K562 (cell line): ENCODE data around the gene HDAC5. TPM values are rescaled to one million over a fixed set of nuclear protein-coding genes. Genes with fewer than 3 reads are reported as not detected.

ENCODE experiments used
- CBX8 ChIP-seq: fragments of 200-600 bp; sonication (generic); IDR thresholded peaks from 2 replicates; pipeline ENCODE4 v1.6.1; 2012; ENCODE audit warnings: borderline replicate concordance, mixed run types, low read depth, mild to moderate bottlenecking, moderate library complexity, mixed read lengths, low read length, control low read depth, inconsistent platforms; ENCODE audit not compliant: poor library complexity, severe bottlenecking; ENCODE audit errors: extremely low read depth
- CCAR2 ChIP-seq: fragments of 200-400 bp; formaldehyde crosslinking; IDR thresholded peaks from 2 replicates; pipeline ENCODE4 v1.6.1; 2017; ENCODE audit warnings: mild to moderate bottlenecking, low read depth, low read length
- CREBBP ChIP-seq: IDR thresholded peaks from one replicate; pipeline ENCODE4 v1.6.1; 2012; ENCODE audit warnings: low read depth, mild to moderate bottlenecking, control low read depth, inconsistent platforms, low read length
- DACH1 ChIP-seq: fragments of 450-650 bp; IDR thresholded peaks from 2 replicates; pipeline ENCODE4 v1.6.1; 2018; ENCODE audit not compliant: partially characterized antibody
- DNMT1 ChIP-seq: fragments of 450-650 bp; IDR thresholded peaks from 2 replicates; pipeline ENCODE4 v1.6.1; 2016; ENCODE audit warnings: antibody characterized with exemption, mild to moderate bottlenecking
- ETS2 ChIP-seq: IDR thresholded peaks from 2 replicates; pipeline ENCODE4 v1.6.1; 2016; ENCODE audit warnings: borderline replicate concordance, missing genetic modification characterization, mild to moderate bottlenecking, moderate library complexity, missing compliant biosample characterization; ENCODE audit not compliant: poor library complexity, severe bottlenecking
- HDGF ChIP-seq: fragments of 450-650 bp; IDR thresholded peaks from 2 replicates; pipeline ENCODE4 v1.6.1; 2016
- MXI1 ChIP-seq: IDR thresholded peaks from 2 replicates; pipeline ENCODE4 v1.6.1; 2011; ENCODE audit warnings: low read depth, mild to moderate bottlenecking, improper control_type of control experiment, low read length
- NBN ChIP-seq: fragments of 450-650 bp; IDR thresholded peaks from 2 replicates; pipeline ENCODE4 v1.6.1; 2016; ENCODE audit warnings: low read depth, mild to moderate bottlenecking
- NELFE ChIP-seq: IDR thresholded peaks from 2 replicates; pipeline ENCODE4 v1.6.1; 2011; ENCODE audit warnings: mild to moderate bottlenecking; ENCODE audit not compliant: insufficient read depth, insufficient read length
- POLR3G ChIP-seq: IDR thresholded peaks from 2 replicates; pipeline ENCODE4 v1.6.1; 2011; ENCODE audit not compliant: insufficient read length, insufficient replicate concordance; ENCODE audit errors: extremely low read depth
- RBM15 ChIP-seq: fragments of 200-400 bp; formaldehyde crosslinking; IDR thresholded peaks from 2 replicates; pipeline ENCODE4 v1.6.1; 2018; ENCODE audit warnings: mild to moderate bottlenecking, low read length, moderate library complexity; ENCODE audit not compliant: insufficient read depth
- TAL1 ChIP-seq: fragments of 450-650 bp; IDR thresholded peaks from 2 replicates; pipeline ENCODE4 v1.6.1; 2016; ENCODE audit warnings: mild to moderate bottlenecking
- THRAP3 ChIP-seq: fragments of 450-650 bp; IDR thresholded peaks from 2 replicates; pipeline ENCODE4 v1.6.1; 2016; ENCODE audit warnings: mild to moderate bottlenecking, inconsistent platforms, borderline replicate concordance
- XRCC3 ChIP-seq: fragments of 450-650 bp; IDR thresholded peaks from 2 replicates; pipeline ENCODE4 v1.6.1; 2017; ENCODE audit warnings: mild to moderate bottlenecking, moderate library complexity
- ZNF197 ChIP-seq: fragments of 200-800 bp; sonication (Bioruptor generic); IDR thresholded peaks from 2 replicates; pipeline ENCODE4 v1.6.1; 2016; ENCODE audit warnings: low read depth, missing genetic modification characterization, missing compliant biosample characterization
- ZNF3 ChIP-seq: fragments of 250-450 bp; sonication (Bioruptor Pico); IDR thresholded peaks from 2 replicates; pipeline ENCODE4 v1.5.0; 2021; ENCODE audit warnings: mild to moderate bottlenecking, moderate library complexity
- ZNF589 ChIP-seq: fragments of 200-800 bp; sonication (Bioruptor generic); IDR thresholded peaks from 2 replicates; pipeline ENCODE4 v1.6.1; 2016; ENCODE audit warnings: low read depth, missing genetic modification characterization, missing compliant biosample characterization
- ZNF644 ChIP-seq: fragments of 200-800 bp; sonication (Bioruptor generic); IDR thresholded peaks from 2 replicates; pipeline ENCODE4 v1.6.1; 2016; ENCODE audit warnings: low read depth, missing genetic modification characterization, missing compliant biosample characterization
- polyA plus RNA-seq, 8 experiments: library from polyadenylated mRNA; depleted of rRNA in 4 of 8; stranded (reverse) in 5 of 8; unstranded in 3 of 8; fragments of >200 nt; fragmentation: Nextera tagmentation in 2 of 8; fragmentation: Illumina TruSeq in 1 of 8; extraction: Ambion mirVana in 2 of 8; extraction: Trizol in 1 of 8; gene quantifications; 2 replicates each; pipeline versions ENCODE4 v1.2.1 to v1.2.3, GENCODE V29; 2011 to 2014; ENCODE audit warnings: inconsistent platforms in 1 of 8, missing spikeins in 1 of 8
- total RNA-seq, 7 experiments: library from RNA; depleted of rRNA in 6 of 7; stranded (reverse); fragments of >200 nt in 6 of 7; fragmentation: Illumina TruSeq in 2 of 7; extraction: Trizol in 2 of 7; gene quantifications; 2 replicates each; pipeline versions ENCODE4 v1.2.1 to v1.2.3, GENCODE V29; 2011 to 2021; ENCODE audit warnings: low replicate concordance in 1 of 7
- TF ChIP-seq, protein P1 (sequence below): IDR thresholded peaks from 3 replicates; pipeline ENCODE4 v1.6.1; 2011; ENCODE audit warnings: borderline replicate concordance, mild to moderate bottlenecking, moderate library complexity; ENCODE audit not compliant: insufficient read length; ENCODE audit errors: extremely low read depth
- TF ChIP-seq, protein P2 (sequence below), 2 experiments: fragments of 450-650 bp; IDR thresholded peaks; 2 replicates each; pipeline ENCODE4 v1.6.1; 2016

Gene HDAC5
- total and polyA plus RNA-seq, 9 of the 15 experiments (the other 6 are each of a cell fraction or from before 2014, with no cell fraction given): 0.45 to 26.2 (median 16.4) TPM

DNA sequence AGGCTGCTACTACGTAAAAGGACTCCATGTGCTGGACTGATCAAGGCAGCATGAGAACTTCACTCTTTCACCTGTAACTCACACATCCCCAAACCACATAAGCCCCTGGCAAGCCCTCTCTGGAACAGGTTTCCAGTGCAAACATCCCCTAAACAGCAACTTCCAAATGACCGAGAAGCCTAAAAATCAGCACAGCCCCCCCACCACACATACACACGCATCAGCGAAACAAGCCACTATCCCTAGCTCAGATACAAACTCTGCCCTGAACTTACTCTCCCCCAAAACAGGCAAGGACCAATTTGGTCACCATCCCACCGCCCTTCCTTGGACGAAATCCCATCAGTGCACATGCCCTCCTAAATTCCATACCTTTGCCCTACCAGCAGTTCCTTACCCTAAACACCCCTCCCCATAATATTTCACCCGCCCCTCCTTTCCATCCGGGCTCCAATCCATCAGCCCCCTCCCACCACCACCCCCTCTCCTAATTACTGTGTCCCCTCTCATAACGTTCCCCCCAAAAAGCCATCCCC, 57.7 kb downstream of the HDAC5 start (continued):
- no peak for TF ChIP-seq XRCC3
- TF ChIP-seq POLR3G: no peak
- TF ChIP-seq DACH1: no peak
- TF ChIP-seq RBM15: no peak
- TF ChIP-seq NELFE: no peak
- no peak for TF ChIP-seq DNMT1
- TF ChIP-seq ETS2 (tag): no peak
- TF ChIP-seq, protein P1, sequence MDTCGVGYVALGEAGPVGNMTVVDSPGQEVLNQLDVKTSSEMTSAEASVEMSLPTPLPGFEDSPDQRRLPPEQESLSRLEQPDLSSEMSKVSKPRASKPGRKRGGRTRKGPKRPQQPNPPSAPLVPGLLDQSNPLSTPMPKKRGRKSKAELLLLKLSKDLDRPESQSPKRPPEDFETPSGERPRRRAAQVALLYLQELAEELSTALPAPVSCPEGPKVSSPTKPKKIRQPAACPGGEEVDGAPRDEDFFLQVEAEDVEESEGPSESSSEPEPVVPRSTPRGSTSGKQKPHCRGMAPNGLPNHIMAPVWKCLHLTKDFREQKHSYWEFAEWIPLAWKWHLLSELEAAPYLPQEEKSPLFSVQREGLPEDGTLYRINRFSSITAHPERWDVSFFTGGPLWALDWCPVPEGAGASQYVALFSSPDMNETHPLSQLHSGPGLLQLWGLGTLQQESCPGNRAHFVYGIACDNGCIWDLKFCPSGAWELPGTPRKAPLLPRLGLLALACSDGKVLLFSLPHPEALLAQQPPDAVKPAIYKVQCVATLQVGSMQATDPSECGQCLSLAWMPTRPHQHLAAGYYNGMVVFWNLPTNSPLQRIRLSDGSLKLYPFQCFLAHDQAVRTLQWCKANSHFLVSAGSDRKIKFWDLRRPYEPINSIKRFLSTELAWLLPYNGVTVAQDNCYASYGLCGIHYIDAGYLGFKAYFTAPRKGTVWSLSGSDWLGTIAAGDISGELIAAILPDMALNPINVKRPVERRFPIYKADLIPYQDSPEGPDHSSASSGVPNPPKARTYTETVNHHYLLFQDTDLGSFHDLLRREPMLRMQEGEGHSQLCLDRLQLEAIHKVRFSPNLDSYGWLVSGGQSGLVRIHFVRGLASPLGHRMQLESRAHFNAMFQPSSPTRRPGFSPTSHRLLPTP: no peak
- TF ChIP-seq HDGF: 0 out of 2 replicates have a peak, but pooled peaks have one; percentile 56
- no peak for TF ChIP-seq NBN
- no peak for TF ChIP-seq CREBBP
- TF ChIP-seq TAL1: no peak
- peak; percentile 85; the same call in 1 of the 2 replicates for TF ChIP-seq THRAP3
- no peak for TF ChIP-seq ZNF644 (tag)
- no peak for TF ChIP-seq ZNF589 (CRISPR knock-in tag)
- TF ChIP-seq, protein P2, sequence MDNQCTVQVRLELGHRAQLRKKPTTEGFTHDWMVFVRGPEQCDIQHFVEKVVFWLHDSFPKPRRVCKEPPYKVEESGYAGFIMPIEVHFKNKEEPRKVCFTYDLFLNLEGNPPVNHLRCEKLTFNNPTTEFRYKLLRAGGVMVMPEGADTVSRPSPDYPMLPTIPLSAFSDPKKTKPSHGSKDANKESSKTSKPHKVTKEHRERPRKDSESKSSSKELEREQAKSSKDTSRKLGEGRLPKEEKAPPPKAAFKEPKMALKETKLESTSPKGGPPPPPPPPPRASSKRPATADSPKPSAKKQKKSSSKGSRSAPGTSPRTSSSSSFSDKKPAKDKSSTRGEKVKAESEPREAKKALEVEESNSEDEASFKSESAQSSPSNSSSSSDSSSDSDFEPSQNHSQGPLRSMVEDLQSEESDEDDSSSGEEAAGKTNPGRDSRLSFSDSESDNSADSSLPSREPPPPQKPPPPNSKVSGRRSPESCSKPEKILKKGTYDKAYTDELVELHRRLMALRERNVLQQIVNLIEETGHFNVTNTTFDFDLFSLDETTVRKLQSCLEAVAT (IDR thresholded peaks at IDR 0.05): peak in 1 of 2 experiments; percentile 32; a peak in 1 of 4 replicates
- TF ChIP-seq ZNF3 (CRISPR knock-in tag): no peak
- no peak for TF ChIP-seq MXI1
- TF ChIP-seq CBX8: no peak
- TF ChIP-seq ZNF197 (CRISPR knock-in tag): no peak
- no peak for TF ChIP-seq CCAR2
